Stimulated activated memory B cell treated with anti-CD40 and anti-IgM and Interleukin-4, amounts not matched to agents 10 μg/mL and 1 μg/mL and 100 μg/mL, for 72 hours (primary cell): Measurements from ENCODE around the gene HEG1.
A peak's percentile ranks its signal among the peaks of the same experiment; 100 is the strongest.
"Not testable (repeated sequence)": the region's sequence is repeated elsewhere in the genome, so short reads cannot be mapped to it uniquely, and the experiment has no call there.

Experiments used
- ATAC-seq: fragments of 150-1000 bp; cut with Tn5 transposase; 2 replicates; pipeline ENCODE4 v1.10.0; 2021
- H3K27ac Mint-ChIP-seq: one replicate; pipeline ENCODE4 v1.8.0; 2022; ENCODE audit warnings: mild to moderate bottlenecking, mixed read lengths
- H3K27me3 Mint-ChIP-seq: one replicate; pipeline ENCODE4 v1.8.0; 2022; ENCODE audit warnings: mixed read lengths
- H3K36me3 Mint-ChIP-seq: one replicate; pipeline ENCODE4 v1.8.0; 2022; ENCODE audit warnings: mixed read lengths
- H3K4me1 Mint-ChIP-seq: one replicate; pipeline ENCODE4 v1.8.0; 2022; ENCODE audit warnings: mixed read lengths
- H3K4me3 Mint-ChIP-seq: one replicate; pipeline ENCODE4 v1.8.0; 2022; ENCODE audit warnings: mild to moderate bottlenecking, moderate library complexity, mixed read lengths
- H3K9me3 Mint-ChIP-seq: one replicate; pipeline ENCODE4 v1.8.0; 2022; ENCODE audit warnings: mixed read lengths

Gene HEG1

DNA sequence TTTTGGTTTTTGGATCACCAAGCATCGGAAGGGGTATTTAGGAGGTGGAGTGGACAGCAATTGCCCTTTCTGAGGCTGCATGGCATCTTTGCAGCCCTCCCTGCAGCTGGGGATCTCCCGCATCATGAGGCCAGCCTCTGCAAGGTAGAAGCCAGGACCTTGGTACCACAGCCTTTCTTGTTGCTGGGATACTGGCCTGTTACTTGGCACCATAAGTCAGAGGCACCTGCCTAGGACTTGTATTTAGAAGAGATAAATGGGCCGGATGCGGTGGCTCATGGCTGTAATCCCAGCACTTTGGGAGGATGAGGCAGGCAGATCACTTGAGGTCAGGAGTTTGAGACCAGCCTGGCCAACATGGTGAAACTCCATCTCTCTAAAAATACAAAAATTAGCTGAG is 97.8 kb downstream of the HEG1 start:
- not testable (repeated sequence) for H3K36me3 Mint-ChIP-seq, ATAC-seq, H3K27ac Mint-ChIP-seq, H3K4me1 Mint-ChIP-seq, H3K9me3 Mint-ChIP-seq, H3K4me3 Mint-ChIP-seq
- peaks cover 38% of the 10 kb centered on the region for H3K27me3 Mint-ChIP-seq

DNA sequence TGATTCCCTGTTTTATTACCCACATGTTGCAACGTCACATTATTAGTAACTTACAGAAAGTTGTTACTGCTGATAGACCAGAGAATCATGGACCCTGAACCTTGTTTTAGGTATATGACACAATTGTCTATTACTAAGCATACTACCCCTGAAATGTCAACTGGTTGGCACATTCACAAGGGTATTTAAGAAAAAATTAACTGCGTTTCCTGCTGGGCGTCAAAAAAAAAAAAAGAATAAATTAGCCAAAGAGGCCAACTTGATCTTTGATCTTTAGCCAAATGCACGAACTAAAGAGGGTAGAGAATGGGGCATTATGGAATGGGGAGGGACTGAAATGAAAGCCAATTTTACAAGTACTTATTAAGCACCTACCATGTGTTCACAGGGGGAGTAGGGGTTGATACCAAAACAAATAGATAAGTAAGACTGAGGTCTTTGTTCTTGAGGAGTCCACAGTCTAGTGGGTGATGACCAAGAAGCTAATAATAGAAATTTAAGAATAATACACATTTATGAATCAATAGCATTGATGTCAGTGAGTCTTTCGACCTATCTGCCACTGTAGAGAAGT is 103.4 kb downstream of the HEG1 start:
- H3K27me3 Mint-ChIP-seq, result peaks cover 30% of the 10 kb centered on the region
- ATAC-seq, result no peak
- no peak overlapping the region for H3K27ac Mint-ChIP-seq
- peaks cover 4% of the 10 kb centered on the region for H3K9me3 Mint-ChIP-seq
- H3K36me3 Mint-ChIP-seq, result no peaks in the 10 kb centered on the region
- no peaks in the 10 kb centered on the region for H3K4me1 Mint-ChIP-seq
- H3K4me3 Mint-ChIP-seq, result no peak overlapping the region

DNA sequence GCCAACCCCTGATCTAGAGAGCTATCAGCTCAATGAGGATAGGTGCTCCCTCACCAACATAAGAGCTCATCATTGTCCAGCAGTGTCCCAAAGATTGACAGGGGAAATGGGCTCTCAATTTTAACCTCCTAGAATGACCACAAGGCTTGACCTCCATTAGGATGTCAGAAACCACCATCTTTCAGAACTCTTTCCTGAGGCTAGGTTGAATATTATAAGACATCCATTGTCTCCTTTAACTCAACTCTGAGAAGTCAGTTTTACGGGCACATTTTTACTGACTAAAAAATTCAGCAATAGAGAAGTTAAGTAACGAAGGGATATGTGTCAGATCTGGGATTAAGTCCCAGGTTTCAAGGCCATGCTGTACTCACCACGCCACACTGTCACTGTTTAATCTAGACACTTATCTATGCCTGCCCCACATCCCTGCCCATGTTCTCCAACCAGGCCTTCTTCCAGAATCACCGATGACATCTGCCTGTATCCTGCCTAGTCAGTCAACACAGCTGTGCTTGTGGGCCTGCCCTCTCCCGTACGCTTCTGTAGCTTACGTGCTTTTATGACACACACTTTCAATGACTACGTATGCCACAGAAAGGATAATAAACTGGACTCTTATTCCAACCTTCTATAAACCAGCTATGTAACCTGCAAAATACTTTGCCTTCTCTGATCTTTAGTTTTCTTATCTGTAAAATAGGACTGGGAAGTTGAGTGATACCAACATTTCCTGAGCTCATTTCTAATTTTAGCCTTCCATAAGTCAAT is 104.1 kb downstream of the HEG1 start:
- Mint-ChIP-seq H3K4me3 (no peak overlapping the region), H3K36me3 (no peaks in the 10 kb centered on the region), H3K27me3 (peaks cover 26% of the 10 kb centered on the region), H3K27ac (no peak overlapping the region), H3K9me3 (no peaks in the 10 kb centered on the region), H3K4me1 (no peaks in the 10 kb centered on the region)
- ATAC-seq, result no peak

DNA sequence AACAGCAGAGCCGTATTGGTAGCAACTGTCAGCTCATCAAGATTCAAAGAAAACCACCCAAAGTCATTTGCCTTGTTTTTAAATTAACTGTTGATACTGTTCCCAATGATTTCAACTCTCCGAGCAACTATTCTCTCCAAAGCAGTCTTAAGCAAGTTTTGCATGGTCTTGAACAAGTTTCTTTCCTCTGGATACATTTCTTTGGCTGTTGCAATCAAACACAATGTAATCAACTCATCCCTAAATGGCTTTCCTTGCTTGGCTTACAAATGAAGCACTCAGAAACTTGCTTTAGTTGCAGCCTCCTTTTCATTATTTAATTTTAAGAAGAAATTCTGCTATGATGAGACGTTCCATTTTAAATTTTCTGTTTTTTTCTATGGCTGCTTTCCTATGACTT is 105.8 kb downstream of the HEG1 start:
- H3K27me3 Mint-ChIP-seq, result peaks cover 26% of the 10 kb centered on the region
- no peaks in the 10 kb centered on the region for H3K9me3 Mint-ChIP-seq
- no peak for ATAC-seq
- no peak overlapping the region for H3K27ac Mint-ChIP-seq
- H3K4me1 Mint-ChIP-seq, result no peaks in the 10 kb centered on the region
- no peak overlapping the region for H3K4me3 Mint-ChIP-seq
- no peaks in the 10 kb centered on the region for H3K36me3 Mint-ChIP-seq

DNA sequence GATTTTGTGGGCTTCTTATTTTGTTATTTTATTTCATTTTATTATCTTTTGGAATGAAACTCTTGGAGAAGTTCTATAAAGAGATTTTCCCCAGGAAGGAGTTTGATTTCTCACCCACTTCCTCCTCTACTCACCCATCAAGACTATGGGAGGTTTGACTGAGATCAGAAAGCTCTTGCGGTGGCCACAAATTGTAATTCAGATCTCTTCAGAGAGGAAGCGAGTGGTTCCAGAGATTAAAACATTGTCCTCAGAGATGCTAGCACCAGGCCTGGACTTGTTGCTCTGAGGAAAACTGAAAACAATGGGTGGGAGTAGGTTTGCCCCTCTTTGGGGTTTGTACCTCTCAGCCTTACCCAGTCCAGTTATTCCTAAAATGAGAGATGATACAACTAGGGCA is 113.2 kb downstream of the HEG1 start:
- ATAC-seq, result no peak
- Mint-ChIP-seq H3K4me1 (no peaks in the 10 kb centered on the region), H3K27ac (no peak overlapping the region), H3K4me3 (no peak overlapping the region), H3K27me3 (peaks cover 12% of the 10 kb centered on the region), H3K36me3 (no peaks in the 10 kb centered on the region), H3K9me3 (no peaks in the 10 kb centered on the region)

DNA sequence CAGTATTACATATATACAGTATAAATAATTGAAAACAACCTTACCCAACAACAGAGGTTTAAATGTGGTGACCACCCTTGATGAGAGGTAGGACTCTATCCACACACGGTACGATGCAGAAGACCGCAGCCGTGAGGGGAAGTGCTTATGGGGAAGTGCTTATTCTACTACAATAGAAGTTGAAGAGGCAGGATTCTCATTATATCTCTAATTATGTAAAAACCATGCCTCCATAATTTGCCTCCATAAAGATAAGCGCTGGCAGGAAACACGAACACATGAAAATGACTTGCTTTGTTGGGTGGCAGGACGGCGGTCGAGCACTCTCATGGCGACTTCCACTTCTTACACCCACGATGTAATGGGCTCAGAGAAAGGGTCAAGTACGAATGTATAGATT is 114.0 kb downstream of the HEG1 start:
- peaks cover 11% of the 10 kb centered on the region for H3K27me3 Mint-ChIP-seq
- H3K36me3 Mint-ChIP-seq, result no peaks in the 10 kb centered on the region
- H3K4me3 Mint-ChIP-seq, result no peak overlapping the region
- no peaks in the 10 kb centered on the region for H3K9me3 Mint-ChIP-seq
- no peak overlapping the region for H3K27ac Mint-ChIP-seq
- no peaks in the 10 kb centered on the region for H3K4me1 Mint-ChIP-seq
- ATAC-seq, result no peak

DNA sequence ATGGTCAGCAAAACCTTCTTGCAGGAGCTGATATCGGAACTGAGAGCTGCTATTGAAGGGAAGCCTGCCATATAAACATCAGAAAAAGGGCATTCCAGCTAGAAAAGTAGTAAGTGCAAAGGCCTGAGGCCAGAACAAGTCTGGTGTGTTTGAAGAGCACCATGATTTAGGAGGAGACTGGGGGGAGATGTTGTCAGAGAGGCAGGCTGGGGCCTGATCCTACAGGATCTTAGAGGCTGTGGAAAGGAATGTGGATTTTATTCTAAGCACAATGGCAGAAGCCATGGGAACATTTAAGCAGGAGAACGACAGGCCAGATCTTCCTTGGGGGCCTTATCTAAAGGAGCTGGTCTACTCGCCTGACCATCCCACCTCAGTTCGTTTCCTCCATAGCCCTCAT is 116.1 kb downstream of the HEG1 start:
- Mint-ChIP-seq H3K27ac (no peak overlapping the region), H3K27me3 (peaks cover 6% of the 10 kb centered on the region), H3K4me1 (no peaks in the 10 kb centered on the region), H3K9me3 (no peaks in the 10 kb centered on the region), H3K4me3 (no peak overlapping the region), H3K36me3 (no peaks in the 10 kb centered on the region)
- ATAC-seq, result no peak

DNA sequence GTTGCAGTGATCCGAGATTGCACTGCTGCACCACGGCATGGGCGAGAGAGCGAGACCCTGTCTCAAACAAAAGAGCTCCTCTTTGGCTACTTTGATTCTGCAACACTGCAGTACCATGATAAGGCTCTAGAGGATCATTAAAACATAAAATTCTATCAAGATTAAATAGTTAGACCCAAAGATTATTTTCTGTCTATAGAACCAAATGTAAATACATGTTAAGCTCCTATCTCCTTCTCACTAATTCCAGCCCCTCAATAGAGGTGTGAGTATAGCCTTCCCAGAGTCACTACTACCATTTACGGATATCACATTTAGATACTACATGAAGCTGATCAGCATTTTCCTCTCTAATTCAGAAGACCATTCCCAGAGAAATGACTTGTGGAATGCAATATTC is 116.9 kb downstream of the HEG1 start:
- no peak overlapping the region for H3K27ac Mint-ChIP-seq
- H3K4me1 Mint-ChIP-seq, result no peaks in the 10 kb centered on the region
- ATAC-seq, result no peak
- no peak overlapping the region for H3K4me3 Mint-ChIP-seq
- peaks cover 6% of the 10 kb centered on the region for H3K27me3 Mint-ChIP-seq
- no peaks in the 10 kb centered on the region for H3K9me3 Mint-ChIP-seq
- H3K36me3 Mint-ChIP-seq, result no peaks in the 10 kb centered on the region

DNA sequence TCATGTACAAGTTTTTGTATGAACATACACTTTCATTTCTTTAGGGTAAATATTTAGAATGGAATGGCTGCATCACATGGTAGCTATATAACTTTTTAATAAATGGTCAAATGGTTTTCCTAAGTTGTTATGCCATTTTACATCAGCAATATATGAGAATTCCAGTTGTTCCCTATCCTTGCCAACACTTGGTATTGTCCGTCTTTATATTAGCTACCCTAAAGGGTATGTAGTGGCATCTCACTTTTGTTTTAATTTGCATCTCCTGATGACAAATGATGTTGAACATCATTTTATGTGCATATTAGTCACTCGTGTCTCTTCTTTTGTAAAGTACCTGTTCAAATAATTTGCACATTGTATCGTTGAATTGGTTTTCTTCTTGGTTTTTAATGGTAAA is 118.7 kb downstream of the HEG1 start:
- no peak overlapping the region for H3K27ac Mint-ChIP-seq
- H3K4me3 Mint-ChIP-seq, result no peak overlapping the region
- no peak for ATAC-seq
- no peaks in the 10 kb centered on the region for H3K4me1 Mint-ChIP-seq
- peaks cover 6% of the 10 kb centered on the region for H3K27me3 Mint-ChIP-seq
- no peaks in the 10 kb centered on the region for H3K9me3 Mint-ChIP-seq
- H3K36me3 Mint-ChIP-seq, result no peaks in the 10 kb centered on the region

DNA sequence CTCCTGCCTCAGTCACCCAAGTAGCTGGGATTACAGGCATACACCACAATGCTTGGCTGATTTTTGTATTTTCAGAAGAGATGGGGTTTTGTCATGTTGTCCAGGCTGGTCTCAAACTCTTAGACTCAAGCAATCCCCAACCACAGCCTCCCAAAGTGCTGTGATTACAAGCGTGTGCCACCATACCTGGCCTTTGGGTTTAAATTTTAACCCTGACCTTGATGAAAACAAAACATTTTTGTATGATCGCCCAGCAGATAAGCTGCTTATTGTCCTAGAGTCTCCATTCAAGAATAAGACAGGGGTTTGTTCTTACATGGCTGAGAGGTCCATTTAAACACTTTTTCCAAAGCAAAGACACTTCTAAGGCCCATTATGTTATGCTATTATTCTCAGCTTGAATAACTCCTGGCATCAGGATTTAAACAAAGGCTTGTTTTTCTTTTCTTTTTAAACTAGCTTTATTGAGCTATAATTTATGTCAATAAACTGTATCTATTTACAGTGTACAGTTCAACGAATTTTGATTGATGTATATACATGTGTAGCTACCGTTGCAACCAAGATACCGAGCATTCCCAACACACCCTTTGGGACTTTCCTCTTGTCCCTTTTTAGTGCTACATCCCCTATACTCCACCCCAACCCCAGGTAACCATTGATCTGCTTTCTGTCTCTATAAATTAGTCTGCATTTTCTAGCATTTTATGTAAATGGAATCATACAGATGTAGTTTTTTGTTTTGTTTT is 119.8 kb downstream of the HEG1 start:
- H3K27ac Mint-ChIP-seq, result no peak overlapping the region
- no peaks in the 10 kb centered on the region for H3K4me1 Mint-ChIP-seq
- ATAC-seq, result no peak
- no peaks in the 10 kb centered on the region for H3K36me3 Mint-ChIP-seq
- no peak overlapping the region for H3K4me3 Mint-ChIP-seq
- H3K9me3 Mint-ChIP-seq, result no peaks in the 10 kb centered on the region
- peaks cover 6% of the 10 kb centered on the region for H3K27me3 Mint-ChIP-seq

DNA sequence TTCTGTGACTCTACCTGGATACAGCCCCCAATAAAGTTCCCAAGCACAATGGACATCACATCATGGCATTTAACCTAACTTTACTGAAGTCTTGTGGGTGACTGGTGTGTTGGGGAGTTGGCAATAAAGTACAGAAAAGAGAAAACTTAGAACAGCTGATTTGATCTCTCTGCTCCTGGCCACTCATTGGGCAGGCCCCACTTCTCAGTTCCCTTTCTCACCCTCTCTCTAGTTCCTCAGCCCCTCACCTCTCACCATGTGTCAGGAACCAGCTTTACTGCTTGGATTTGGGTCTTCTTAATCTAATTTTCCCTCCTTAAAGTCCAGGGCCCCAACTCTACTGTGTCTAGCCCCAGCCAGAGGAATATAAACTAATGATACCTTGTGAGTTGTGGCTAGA is 120.5 kb downstream of the HEG1 start:
- peak; percentile 59 for ATAC-seq
- Mint-ChIP-seq H3K4me1 (no peaks in the 10 kb centered on the region), H3K9me3 (no peaks in the 10 kb centered on the region), H3K27me3 (peaks cover 6% of the 10 kb centered on the region), H3K36me3 (no peaks in the 10 kb centered on the region), H3K4me3 (no peak overlapping the region), H3K27ac (no peak overlapping the region)

DNA sequence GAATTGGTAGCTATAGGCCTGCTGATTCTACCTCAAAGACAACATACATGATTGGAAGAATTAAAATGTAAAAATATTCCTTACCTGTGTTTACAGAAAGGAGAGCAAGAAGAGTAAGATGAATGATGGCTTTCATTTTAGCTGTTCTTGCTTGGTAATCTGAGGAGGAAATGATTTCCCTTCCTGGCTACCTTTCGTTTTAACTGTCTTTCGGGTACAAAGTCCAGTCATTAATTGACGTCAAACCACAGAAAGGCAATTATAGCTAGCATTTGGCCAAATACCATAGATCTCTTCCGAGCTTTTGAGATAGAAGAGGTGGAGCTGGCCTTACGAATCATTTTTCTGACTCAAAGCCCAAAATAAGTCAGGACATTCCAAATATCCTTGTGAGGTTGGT is 121.2 kb downstream of the HEG1 start, which contains the start of gene MUC13:
MUC13 (minus strand) TSS at position 175 of the 400 bp plus-strand sequence; CDS start at position 136, 39 bp downstream.
- H3K36me3 Mint-ChIP-seq, result no peaks in the 10 kb centered on the region
- no peaks in the 10 kb centered on the region for H3K9me3 Mint-ChIP-seq
- H3K4me3 Mint-ChIP-seq, result no peak within 1 kb of the TSS
- no peak for ATAC-seq
- H3K4me1 Mint-ChIP-seq, result no peaks in the 10 kb centered on the region
- H3K27me3 Mint-ChIP-seq, result peaks cover 6% of the 10 kb centered on the region
- no peak within 1 kb of the TSS for H3K27ac Mint-ChIP-seq

DNA sequence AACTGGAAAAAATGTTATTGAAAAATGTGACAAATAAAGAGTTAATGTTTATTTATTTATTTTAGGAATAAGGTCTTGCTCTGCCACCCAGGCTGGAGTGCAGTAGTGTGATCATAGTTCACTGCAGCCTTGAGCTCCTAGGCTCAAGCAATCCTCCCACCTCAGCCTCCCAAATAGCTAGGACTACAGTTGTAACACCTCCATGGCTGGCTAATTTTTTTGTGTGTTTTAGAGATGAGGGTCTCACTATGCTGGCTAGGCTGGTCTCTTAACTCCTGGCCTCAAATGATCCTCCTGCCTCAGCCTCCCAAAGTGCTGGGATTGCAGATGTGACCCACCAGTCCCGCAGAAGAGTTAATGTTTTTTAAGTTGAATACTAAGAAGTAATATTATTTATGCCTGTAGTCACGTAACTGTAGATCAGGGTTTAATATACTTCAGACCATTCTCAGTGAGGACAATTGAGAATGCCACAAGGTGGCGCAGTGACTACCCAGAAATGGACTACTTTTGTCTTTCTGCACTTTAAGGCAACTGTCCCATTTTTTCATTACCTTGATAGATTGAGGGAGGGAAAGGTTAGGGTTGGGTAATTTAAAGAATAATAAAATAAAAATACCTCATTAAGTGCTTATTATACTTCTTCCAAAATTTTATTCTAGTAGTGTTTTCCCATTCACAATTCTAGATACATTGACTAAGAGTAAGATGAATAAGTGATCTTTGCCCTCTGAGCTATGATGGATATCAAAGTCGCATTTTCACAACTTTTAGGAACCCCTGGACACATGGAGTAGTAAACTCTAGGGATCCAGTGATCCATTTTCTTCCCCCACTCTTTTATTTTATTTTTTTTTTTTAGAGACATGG is 127.2 kb downstream of the HEG1 start:
- ATAC-seq, result no peak
- no peaks in the 10 kb centered on the region for H3K4me1 Mint-ChIP-seq
- H3K36me3 Mint-ChIP-seq, result no peaks in the 10 kb centered on the region

DNA sequence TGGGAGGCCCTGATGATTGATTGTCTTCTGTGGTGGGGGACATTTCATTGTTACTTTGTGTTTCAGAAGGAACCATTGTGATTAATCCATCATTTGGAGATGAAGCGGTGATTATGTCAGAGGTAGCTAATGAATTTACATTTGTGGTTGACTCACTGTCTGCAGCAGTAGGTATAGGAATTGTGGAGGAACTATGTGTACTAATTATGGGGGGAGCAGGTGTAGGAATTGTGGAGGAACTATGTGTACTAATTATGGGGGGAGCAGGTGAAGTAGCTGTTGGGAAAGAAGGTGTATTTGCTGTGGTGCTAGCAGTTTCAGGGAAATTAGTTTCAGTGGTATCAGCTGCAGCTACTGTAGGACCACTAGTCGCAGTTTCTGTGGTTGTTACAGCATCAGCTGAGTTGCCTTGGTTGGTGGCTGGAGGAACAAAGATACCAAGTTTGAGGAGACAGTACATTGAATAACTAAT is 128.2 kb downstream of the HEG1 start:
- Mint-ChIP-seq H3K27ac (no peak overlapping the region), H3K4me3 (no peak overlapping the region), H3K27me3 (peaks cover 11% of the 10 kb centered on the region), H3K36me3 (no peaks in the 10 kb centered on the region), H3K4me1 (no peaks in the 10 kb centered on the region), H3K9me3 (no peaks in the 10 kb centered on the region)
- no peak for ATAC-seq

More for the DNA sequence above, 127.2 kb downstream of the HEG1 start:
- no peak overlapping the region for H3K27ac Mint-ChIP-seq
- H3K9me3 Mint-ChIP-seq, result no peaks in the 10 kb centered on the region
- H3K27me3 Mint-ChIP-seq, result peaks cover 7% of the 10 kb centered on the region
- no peak overlapping the region for H3K4me3 Mint-ChIP-seq
